Upper lobe of left lung (tissue), 4 donors: ENCODE results near the gene DNMT3L.
"Not testable (repeated sequence)": the region's sequence is repeated elsewhere in the genome, so short reads cannot be mapped to it uniquely, and the experiment has no call there.

Experiments
- POLR2A ChIP-seq, 4 donors: fragments of 450-650 bp; IDR thresholded peaks; one replicate each; pipeline ENCODE4 v1.5.1; 2016 to 2017; ENCODE audit warnings: antibody characterized with exemption in 4 of 4, mild to moderate bottlenecking in 2 of 4
- TF ChIP-seq, protein P1 (sequence below), 6 experiments: fragments of 450-650 bp in 4 of 6; fragments of 200-600 bp in 2 of 6; sonication (generic) in 2 of 6; IDR thresholded peaks; one replicate each; pipeline ENCODE4 v1.5.1; 2016 to 2019; ENCODE audit warnings: antibody characterized with exemption in 6 of 6

GRCh38 chr21:44202590-44203299, 59.0 kb downstream of the DNMT3L start:
- not testable (repeated sequence) for TF ChIP-seq POLR2A (IDR thresholded peaks at IDR 0.05)
- TF ChIP-seq, protein P1, sequence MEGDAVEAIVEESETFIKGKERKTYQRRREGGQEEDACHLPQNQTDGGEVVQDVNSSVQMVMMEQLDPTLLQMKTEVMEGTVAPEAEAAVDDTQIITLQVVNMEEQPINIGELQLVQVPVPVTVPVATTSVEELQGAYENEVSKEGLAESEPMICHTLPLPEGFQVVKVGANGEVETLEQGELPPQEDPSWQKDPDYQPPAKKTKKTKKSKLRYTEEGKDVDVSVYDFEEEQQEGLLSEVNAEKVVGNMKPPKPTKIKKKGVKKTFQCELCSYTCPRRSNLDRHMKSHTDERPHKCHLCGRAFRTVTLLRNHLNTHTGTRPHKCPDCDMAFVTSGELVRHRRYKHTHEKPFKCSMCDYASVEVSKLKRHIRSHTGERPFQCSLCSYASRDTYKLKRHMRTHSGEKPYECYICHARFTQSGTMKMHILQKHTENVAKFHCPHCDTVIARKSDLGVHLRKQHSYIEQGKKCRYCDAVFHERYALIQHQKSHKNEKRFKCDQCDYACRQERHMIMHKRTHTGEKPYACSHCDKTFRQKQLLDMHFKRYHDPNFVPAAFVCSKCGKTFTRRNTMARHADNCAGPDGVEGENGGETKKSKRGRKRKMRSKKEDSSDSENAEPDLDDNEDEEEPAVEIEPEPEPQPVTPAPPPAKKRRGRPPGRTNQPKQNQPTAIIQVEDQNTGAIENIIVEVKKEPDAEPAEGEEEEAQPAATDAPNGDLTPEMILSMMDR (IDR thresholded peaks at IDR 0.05), result not testable (repeated sequence)
